Activated naive CD4-positive, alpha-beta T cell treated with anti-CD3 and anti-CD28 coated beads, Interleukin-2, amount 10 ng/mL, durations not matched to agents 7 days and 5 days (primary cell): ENCODE data around the gene TRDMT1.

ENCODE experiments used
- CTCF ChIA-PET: fragments of 350-600 bp; sonication (Branson Sonifier 250); formaldehyde crosslinking; loops from one replicate; lab custom pipeline; 2021; ENCODE audit warnings: antibody characterized with exemption; lab: Charles Lee
- DNase-seq: peaks from one replicate; pipeline ENCODE4 v3.0.0-alpha.2; 2020
- H3K27ac Mint-ChIP-seq: one replicate; pipeline ENCODE4 v1.8.0; 2021; ENCODE audit warnings: mild to moderate bottlenecking, moderate library complexity, mixed read lengths
- H3K27me3 Mint-ChIP-seq: one replicate; pipeline ENCODE4 v1.8.0; 2021; ENCODE audit warnings: mild to moderate bottlenecking, mixed read lengths
- H3K36me3 Mint-ChIP-seq: one replicate; pipeline ENCODE4 v1.8.0; 2021; ENCODE audit warnings: mixed read lengths
- H3K4me1 Mint-ChIP-seq: one replicate; pipeline ENCODE4 v1.8.0; 2021; ENCODE audit warnings: mixed read lengths
- H3K4me3 Mint-ChIP-seq: one replicate; pipeline ENCODE4 v1.8.0; 2021; ENCODE audit warnings: mild to moderate bottlenecking, moderate library complexity, mixed read lengths
- H3K9me3 Mint-ChIP-seq: one replicate; pipeline ENCODE4 v1.8.0; 2021; ENCODE audit warnings: mixed read lengths

Gene TRDMT1

GRCh38 chr10:17227367-17228090, 26.1 kb upstream of the TRDMT1 start:
- peaks cover 43% of the 10 kb centered on the region for H3K4me1 Mint-ChIP-seq
- DNase-seq, result peak; percentile 40
- CTCF ChIA-PET, result interaction anchor here (0.7 to 2.1 kb wide), 4 partner anchors 11 to 50 kb away, joined by 3 to 12 read pairs (median 4); no protein-coding TSS in a partner anchor
- H3K9me3 Mint-ChIP-seq, result no peaks in the 10 kb centered on the region
- H3K27me3 Mint-ChIP-seq, result peaks cover 13% of the 10 kb centered on the region
- peak overlapping the region; percentile 99 for H3K27ac Mint-ChIP-seq
- H3K4me3 Mint-ChIP-seq, result peak overlapping the region; percentile 91
- H3K36me3 Mint-ChIP-seq, result peaks cover 42% of the 10 kb centered on the region

GRCh38 chr10:17226891-17227303, 25.4 kb upstream of the TRDMT1 start:
- H3K36me3 Mint-ChIP-seq, result peaks cover 35% of the 10 kb centered on the region
- H3K27me3 Mint-ChIP-seq, result peaks cover 13% of the 10 kb centered on the region
- no peaks in the 10 kb centered on the region for H3K9me3 Mint-ChIP-seq
- CTCF ChIA-PET, result interaction anchor here (0.6 to 2.1 kb wide), 6 partner anchors 10 to 49 kb away, joined by 3 to 12 read pairs (median 3); partner anchors contain the start of gene TRDMT1
- H3K4me1 Mint-ChIP-seq, result peaks cover 37% of the 10 kb centered on the region
- peak overlapping the region; percentile 99 for H3K27ac Mint-ChIP-seq
- peak overlapping the region; percentile 91 for H3K4me3 Mint-ChIP-seq
- DNase-seq, result no peak

- H3K27ac Mint-ChIP-seq, result no peak overlapping the region
- H3K4me1 Mint-ChIP-seq, result peaks cover 30% of the 10 kb centered on the region
- H3K9me3 Mint-ChIP-seq, result no peaks in the 10 kb centered on the region
- CTCF ChIA-PET, result interaction anchor here (0.8 to 2.1 kb wide), 2 partner anchors 20 kb away, joined by 3 to 12 read pairs; no protein-coding TSS in a partner anchor
- H3K36me3 Mint-ChIP-seq, result peaks cover 27% of the 10 kb centered on the region
- peaks cover 13% of the 10 kb centered on the region for H3K27me3 Mint-ChIP-seq
- H3K4me3 Mint-ChIP-seq, result no peak overlapping the region
- no peak for DNase-seq
These were observed 24.3 kb upstream of the TRDMT1 start for GRCh38 chr10:17225808-17226207.

GRCh38 chr10:17222329-17222728, 20.9 kb upstream of the TRDMT1 start:
- DNase-seq, result no peak
- Mint-ChIP-seq H3K4me3 (no peak overlapping the region), H3K36me3 (peaks cover 20% of the 10 kb centered on the region), H3K4me1 (peaks cover 28% of the 10 kb centered on the region), H3K27ac (no peak overlapping the region), H3K27me3 (no peaks in the 10 kb centered on the region), H3K9me3 (no peaks in the 10 kb centered on the region)
- CTCF ChIA-PET, result no interaction called here

GRCh38 chr10:17220652-17221100, 19.2 kb upstream of the TRDMT1 start:
- CTCF ChIA-PET, result no interaction called here
- Mint-ChIP-seq H3K4me1 (peaks cover 28% of the 10 kb centered on the region), H3K36me3 (peaks cover 18% of the 10 kb centered on the region), H3K9me3 (no peaks in the 10 kb centered on the region), H3K27ac (no peak overlapping the region), H3K4me3 (no peak overlapping the region), H3K27me3 (no peaks in the 10 kb centered on the region)
- no peak for DNase-seq

GRCh38 chr10:17219024-17219423, 17.6 kb upstream of the TRDMT1 start:
- Mint-ChIP-seq H3K4me3 (no peak overlapping the region), H3K27ac (no peak overlapping the region), H3K9me3 (no peaks in the 10 kb centered on the region), H3K27me3 (no peaks in the 10 kb centered on the region), H3K4me1 (peaks cover 37% of the 10 kb centered on the region), H3K36me3 (peaks cover 18% of the 10 kb centered on the region)
- CTCF ChIA-PET, result interaction anchor here (1.0 kb wide), 1 partner anchor 18 kb away, joined by 3 read pairs; the partner anchor contains the start of gene TRDMT1
- DNase-seq, result no peak

- no peak overlapping the region for H3K4me3 Mint-ChIP-seq
- peaks cover 1% of the 10 kb centered on the region for H3K27me3 Mint-ChIP-seq
- peak overlapping the region; percentile 79 for H3K27ac Mint-ChIP-seq
- H3K4me1 Mint-ChIP-seq, result peaks cover 42% of the 10 kb centered on the region
- H3K9me3 Mint-ChIP-seq, result no peaks in the 10 kb centered on the region
- no peak for DNase-seq
- CTCF ChIA-PET, result interaction anchor here (0.6 kb wide), 1 partner anchor 525 kb away, joined by 3 read pairs; no protein-coding TSS in a partner anchor
- H3K36me3 Mint-ChIP-seq, result peaks cover 20% of the 10 kb centered on the region
These were observed 16.3 kb upstream of the TRDMT1 start for GRCh38 chr10:17217631-17218232.

- H3K4me3 Mint-ChIP-seq, result no peak overlapping the region
- H3K9me3 Mint-ChIP-seq, result no peaks in the 10 kb centered on the region
- no peak for DNase-seq
- H3K27me3 Mint-ChIP-seq, result peaks cover 5% of the 10 kb centered on the region
- peaks cover 24% of the 10 kb centered on the region for H3K36me3 Mint-ChIP-seq
- H3K27ac Mint-ChIP-seq, result peak overlapping the region; percentile 86
- H3K4me1 Mint-ChIP-seq, result peaks cover 46% of the 10 kb centered on the region
- CTCF ChIA-PET, result interaction anchor here (0.6 to 2.6 kb wide), 4 partner anchors 11 to 526 kb away, joined by 3 to 10 read pairs (median 6); no protein-coding TSS in a partner anchor
These were observed 15.5 kb upstream of the TRDMT1 start for GRCh38 chr10:17216901-17217395.

- CTCF ChIA-PET, result interaction anchor here (0.9 to 2.6 kb wide), 3 partner anchors 10 to 13 kb away, joined by 3 to 10 read pairs (median 9); no protein-coding TSS in a partner anchor
- Mint-ChIP-seq H3K4me1 (peaks cover 46% of the 10 kb centered on the region), H3K36me3 (peaks cover 26% of the 10 kb centered on the region), H3K27ac (peak overlapping the region; percentile 86), H3K4me3 (no peak overlapping the region), H3K27me3 (peaks cover 5% of the 10 kb centered on the region), H3K9me3 (no peaks in the 10 kb centered on the region)
- DNase-seq, result peak; percentile 48
These were observed 14.9 kb upstream of the TRDMT1 start for GRCh38 chr10:17216217-17216900.

- H3K9me3 Mint-ChIP-seq, result no peaks in the 10 kb centered on the region
- H3K27me3 Mint-ChIP-seq, result peaks cover 5% of the 10 kb centered on the region
- CTCF ChIA-PET, result interaction anchor here (0.7 to 2.6 kb wide), 4 partner anchors 10 to 64 kb away, joined by 3 to 10 read pairs (median 6); no protein-coding TSS in a partner anchor
- H3K36me3 Mint-ChIP-seq, result peaks cover 23% of the 10 kb centered on the region
- peaks cover 43% of the 10 kb centered on the region for H3K4me1 Mint-ChIP-seq
- H3K4me3 Mint-ChIP-seq, result no peak overlapping the region
- H3K27ac Mint-ChIP-seq, result peak overlapping the region; percentile 79
- DNase-seq, result no peak
These were observed 14.3 kb upstream of the TRDMT1 start for GRCh38 chr10:17215782-17216122.

GRCh38 chr10:17214971-17215781, 13.7 kb upstream of the TRDMT1 start:
- Mint-ChIP-seq H3K4me3 (no peak overlapping the region), H3K4me1 (peaks cover 43% of the 10 kb centered on the region), H3K9me3 (no peaks in the 10 kb centered on the region), H3K27ac (no peak overlapping the region), H3K36me3 (peaks cover 23% of the 10 kb centered on the region), H3K27me3 (peaks cover 5% of the 10 kb centered on the region)
- CTCF ChIA-PET, result interaction anchor here (0.7 to 2.6 kb wide), 4 partner anchors 9 to 64 kb away, joined by 3 to 10 read pairs (median 6); no protein-coding TSS in a partner anchor
- DNase-seq, result no peak

- Mint-ChIP-seq H3K4me3 (no peak overlapping the region), H3K9me3 (no peaks in the 10 kb centered on the region), H3K27ac (no peak overlapping the region), H3K4me1 (peaks cover 43% of the 10 kb centered on the region), H3K36me3 (peaks cover 23% of the 10 kb centered on the region), H3K27me3 (peaks cover 5% of the 10 kb centered on the region)
- CTCF ChIA-PET, result interaction anchor here (0.9 to 2.2 kb wide), 3 partner anchors 13 to 190 kb away, joined by 3 to 5 read pairs (median 3); no protein-coding TSS in a partner anchor
- no peak for DNase-seq
These were observed 13.1 kb upstream of the TRDMT1 start for GRCh38 chr10:17214526-17214925.
